ENCODE data around the gene RNF111.

The RNF111 gene

GRCh38 chr15:59074607-59075006 is 87.1 kb downstream of the RNF111 start:
- TF ChIP-seq EZH2phosphoT487 (IDR thresholded peaks at IDR 0.05; ENCODE audit: borderline replicate concordance) (no peak), CTCF (conservative IDR thresholded peaks at IDR 0.05; ENCODE audit: low read length) (no peak)
- Histone ChIP-seq H4K20me1 (ENCODE audit: insufficient read depth, low read length, poor library complexity, severe bottlenecking) (no peaks in the 10 kb centered on the region), H3K27me3 (ENCODE audit: insufficient read depth, low read length, poor library complexity, severe bottlenecking) (no peaks in the 10 kb centered on the region), H3K79me2 (ENCODE audit: insufficient read depth, low read length) (no peaks in the 10 kb centered on the region), H3K9me2 (replicated peaks; ENCODE audit: low read depth, low read length) (no peaks in the 10 kb centered on the region), H3F3A (ENCODE audit: low read depth) (no peaks in the 10 kb centered on the region), H3K4me1 (ENCODE audit: insufficient read depth, low read length, poor library complexity, severe bottlenecking) (no peaks in the 10 kb centered on the region), H3K4me2 (ENCODE audit: low read depth, low read length, poor library complexity, severe bottlenecking) (no peak overlapping the region), H3K9me3 (ENCODE audit: insufficient read depth, low read depth, low read length) (peaks cover 8% of the 10 kb centered on the region; the same call in 1 of the 2 replicates), H2AFZ (ENCODE audit: low read length) (no peak overlapping the region), H3K9ac (ENCODE audit: low read depth, low read length, poor library complexity, severe bottlenecking) (no peak overlapping the region), H3K36me3 (ENCODE audit: insufficient read depth, low read length) (peaks cover 42% of the 10 kb centered on the region; the same call in 1 of the 2 replicates), H3K4me3 (ENCODE audit: low read length, poor library complexity, severe bottlenecking) (no peak overlapping the region)

- H3K4me2 ChIP-seq (ENCODE audit: low read depth, low read length, poor library complexity, severe bottlenecking): no peak overlapping the region
- H3K9me3 ChIP-seq (ENCODE audit: insufficient read depth, low read depth, low read length): no peaks in the 10 kb centered on the region
- peaks cover 54% of the 10 kb centered on the region; the same call in 1 of the 2 replicates for H3K36me3 ChIP-seq (ENCODE audit: insufficient read depth, low read length)
- H3K4me3 ChIP-seq (ENCODE audit: low read length, poor library complexity, severe bottlenecking): no peak overlapping the region
- no peaks in the 10 kb centered on the region for H4K20me1 ChIP-seq (ENCODE audit: insufficient read depth, low read length, poor library complexity, severe bottlenecking)
- no peak for TF ChIP-seq CTCF (conservative IDR thresholded peaks at IDR 0.05; ENCODE audit: low read length)
- no peak for TF ChIP-seq EZH2phosphoT487 (IDR thresholded peaks at IDR 0.05; ENCODE audit: borderline replicate concordance)
- no peaks in the 10 kb centered on the region for H3K79me2 ChIP-seq (ENCODE audit: insufficient read depth, low read length)
- H3K4me1 ChIP-seq (ENCODE audit: insufficient read depth, low read length, poor library complexity, severe bottlenecking): no peaks in the 10 kb centered on the region
- H3K27me3 ChIP-seq (ENCODE audit: insufficient read depth, low read length, poor library complexity, severe bottlenecking): no peaks in the 10 kb centered on the region
- no peaks in the 10 kb centered on the region for H3F3A ChIP-seq (ENCODE audit: low read depth)
- H3K9ac ChIP-seq (ENCODE audit: low read depth, low read length, poor library complexity, severe bottlenecking): no peak overlapping the region
- no peaks in the 10 kb centered on the region for H3K9me2 ChIP-seq (replicated peaks; ENCODE audit: low read depth, low read length)
- H2AFZ ChIP-seq (ENCODE audit: low read length): no peak overlapping the region
These were observed 100.3 kb downstream of the RNF111 start for GRCh38 chr15:59087731-59088130.

DNA sequence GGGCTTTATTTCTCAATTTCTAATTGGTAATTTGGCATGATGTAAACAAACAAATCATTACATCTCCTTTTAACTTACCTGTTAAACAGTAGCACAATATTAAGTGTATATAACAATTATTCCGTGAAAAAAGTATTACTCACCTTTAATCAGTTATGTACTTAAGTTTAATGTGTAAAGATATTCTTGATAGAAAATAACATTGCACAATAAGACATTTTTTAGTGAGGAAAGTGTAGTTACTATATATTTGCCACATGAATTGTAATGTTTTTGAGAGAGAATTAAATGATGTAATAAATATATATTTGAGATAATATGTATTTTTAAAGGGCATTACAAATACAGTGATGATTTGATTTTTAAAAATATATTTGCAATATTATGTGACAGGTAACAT is 106.6 kb downstream of the RNF111 start:
- Histone ChIP-seq H4K20me1 (ENCODE audit: insufficient read depth, low read length, poor library complexity, severe bottlenecking) (no peaks in the 10 kb centered on the region), H2AFZ (ENCODE audit: low read length) (no peak overlapping the region), H3K27me3 (ENCODE audit: insufficient read depth, low read length, poor library complexity, severe bottlenecking) (no peaks in the 10 kb centered on the region), H3K9ac (ENCODE audit: low read depth, low read length, poor library complexity, severe bottlenecking) (no peak overlapping the region), H3K4me2 (ENCODE audit: low read depth, low read length, poor library complexity, severe bottlenecking) (no peak overlapping the region), H3K4me1 (ENCODE audit: insufficient read depth, low read length, poor library complexity, severe bottlenecking) (no peaks in the 10 kb centered on the region), H3K36me3 (ENCODE audit: insufficient read depth, low read length) (peaks cover 70% of the 10 kb centered on the region; the same call in 1 of the 2 replicates), H3F3A (ENCODE audit: low read depth) (no peaks in the 10 kb centered on the region), H3K79me2 (ENCODE audit: insufficient read depth, low read length) (no peaks in the 10 kb centered on the region), H3K4me3 (ENCODE audit: low read length, poor library complexity, severe bottlenecking) (no peak overlapping the region), H3K9me3 (ENCODE audit: insufficient read depth, low read depth, low read length) (no peaks in the 10 kb centered on the region), H3K9me2 (replicated peaks; ENCODE audit: low read depth, low read length) (no peaks in the 10 kb centered on the region)
- TF ChIP-seq CTCF (conservative IDR thresholded peaks at IDR 0.05; ENCODE audit: low read length): no peak
- TF ChIP-seq EZH2phosphoT487 (IDR thresholded peaks at IDR 0.05; ENCODE audit: borderline replicate concordance): no peak

Measured in Loucy (cell line).